H9 (cell line): ENCODE results near the gene PPP5C. TPM values are rescaled to one million over a fixed set of nuclear protein-coding genes. Genes with fewer than 3 reads are reported as not detected.
A peak's percentile ranks its signal among the peaks of the same experiment; 100 is the strongest.

ENCODE experiments used
- DNase-seq: peaks from one replicate; pipeline ENCODE4 v3.0.0-alpha.2; 2017
- H2AFZ ChIP-seq: one replicate; pipeline ENCODE4 v1.6.1; 2013; ENCODE audit warnings: mild to moderate bottlenecking, low read length, control low read depth, moderate library complexity
- H2AK5ac ChIP-seq: 2 replicates; pipeline ENCODE4 v1.6.1; 2013; ENCODE audit warnings: low read length, control low read depth, mixed read lengths; ENCODE audit not compliant: insufficient read length
- H2BK120ac ChIP-seq: one replicate; pipeline ENCODE4 v1.6.1; 2013; ENCODE audit warnings: low read depth, mild to moderate bottlenecking, low read length, control low read depth, inconsistent platforms; ENCODE audit not compliant: poor library complexity, severe bottlenecking
- H2BK12ac ChIP-seq: 2 replicates; pipeline ENCODE4 v1.6.1; 2013; ENCODE audit warnings: low read length, control low read depth, mixed read lengths, low read depth; ENCODE audit not compliant: insufficient read length
- H2BK15ac ChIP-seq: 2 replicates; pipeline ENCODE4 v1.6.1; 2013; ENCODE audit warnings: low read depth, low read length, control low read depth
- H2BK20ac ChIP-seq: one replicate; pipeline ENCODE4 v1.6.1; 2013; ENCODE audit warnings: low read depth, mild to moderate bottlenecking, low read length, control low read depth, inconsistent platforms; ENCODE audit not compliant: poor library complexity, severe bottlenecking
- H2BK5ac ChIP-seq: 2 replicates; pipeline ENCODE4 v1.6.1; 2013; ENCODE audit warnings: low read length, control low read depth, mixed read lengths; ENCODE audit not compliant: insufficient read length
- H3K14ac ChIP-seq: 2 replicates; pipeline ENCODE4 v1.6.1; 2013; ENCODE audit warnings: low read length, control low read depth; ENCODE audit not compliant: insufficient read depth
- H3K18ac ChIP-seq: 2 replicates; pipeline ENCODE4 v1.6.1; 2013; ENCODE audit warnings: low read depth, mild to moderate bottlenecking, mixed read lengths, low read length, control low read depth; ENCODE audit not compliant: insufficient read length
- H3K23ac ChIP-seq: 2 replicates; pipeline ENCODE4 v1.6.1; 2013; ENCODE audit warnings: low read length, control low read depth, mixed read lengths, low read depth; ENCODE audit not compliant: insufficient read length
- H3K23me2 ChIP-seq: 2 replicates; pipeline ENCODE4 v1.6.1; 2013; ENCODE audit warnings: low read depth, mild to moderate bottlenecking, mixed read lengths, low read length, control low read depth; ENCODE audit not compliant: insufficient read length, poor library complexity, severe bottlenecking
- H3K27ac ChIP-seq: 2 replicates; pipeline ENCODE4 v1.5.1; 2013; ENCODE audit warnings: low read length, control low read depth, mixed read lengths, low read depth; ENCODE audit not compliant: insufficient read length
- H3K27me3 ChIP-seq: 2 replicates; pipeline ENCODE4 v1.6.1; 2013; ENCODE audit warnings: low read length, control low read depth, inconsistent platforms; ENCODE audit not compliant: insufficient read depth
- H3K4ac ChIP-seq: 2 replicates; pipeline ENCODE4 v1.6.1; 2013; ENCODE audit warnings: low read depth, mild to moderate bottlenecking, control low read depth, inconsistent platforms, low read length, moderate library complexity
- H3K4me1 ChIP-seq: 2 replicates; pipeline ENCODE4 v1.6.1; 2013; ENCODE audit warnings: low read length, control low read depth, inconsistent platforms; ENCODE audit not compliant: insufficient read depth
- H3K4me2 ChIP-seq: 2 replicates; pipeline ENCODE4 v1.6.1; 2013; ENCODE audit warnings: low read length, control low read depth, mixed read lengths; ENCODE audit not compliant: insufficient read length, insufficient read depth
- H3K56ac ChIP-seq: 2 replicates; pipeline ENCODE4 v1.6.1; 2013; ENCODE audit warnings: low read depth, mild to moderate bottlenecking, mixed read lengths, low read length, control low read depth; ENCODE audit not compliant: insufficient read length
- H3K79me1 ChIP-seq: 2 replicates; pipeline ENCODE4 v1.6.1; 2013; ENCODE audit warnings: low read depth, mild to moderate bottlenecking, moderate library complexity, low read length, control low read depth, inconsistent platforms; ENCODE audit not compliant: insufficient read depth, poor library complexity, severe bottlenecking
- H3K79me2 ChIP-seq: 2 replicates; pipeline ENCODE4 v1.6.1; 2013; ENCODE audit warnings: low read length, control low read depth, inconsistent platforms; ENCODE audit not compliant: insufficient read depth
- H3K9ac ChIP-seq: 2 replicates; pipeline ENCODE4 v1.6.1; 2013; ENCODE audit warnings: low read length, control low read depth, mixed read lengths; ENCODE audit not compliant: insufficient read length; ENCODE audit errors: extremely low read depth
- H3K9me3 ChIP-seq: one replicate; pipeline ENCODE4 v1.6.1; 2013; ENCODE audit warnings: low read depth, low read length, inconsistent platforms; ENCODE audit not compliant: control insufficient read depth
- H3T11ph ChIP-seq: one replicate; pipeline ENCODE4 v1.6.1; 2013; ENCODE audit warnings: mild to moderate bottlenecking, low read length, control low read depth, inconsistent platforms
- H4K20me1 ChIP-seq: one replicate; pipeline ENCODE4 v1.6.1; 2013; ENCODE audit not compliant: control insufficient read depth, insufficient read length, insufficient read depth
- H4K5ac ChIP-seq: 2 replicates; pipeline ENCODE4 v1.6.1; 2013; ENCODE audit warnings: low read depth, mild to moderate bottlenecking, mixed read lengths, low read length, control low read depth; ENCODE audit not compliant: insufficient read length
- H4K8ac ChIP-seq: replicated peaks from 2 replicates; pipeline ENCODE4 v1.6.1; 2013; ENCODE audit warnings: low read length, control low read depth, mixed read lengths, low read depth; ENCODE audit not compliant: insufficient read length
- H4K91ac ChIP-seq: 2 replicates; pipeline ENCODE4 v1.6.1; 2013; ENCODE audit warnings: low read depth, mild to moderate bottlenecking, moderate library complexity, mixed read lengths, low read length, control low read depth; ENCODE audit not compliant: insufficient read length
- H3K27ac Mint-ChIP-seq, 3 experiments: 2 replicates in 2 of 3; 3 replicates in 1 of 3; pipeline ENCODE4 v1.8.0; 2020 to 2021; ENCODE audit warnings: mixed read lengths in 3 of 3, mild to moderate bottlenecking in 1 of 3, moderate library complexity in 1 of 3
- H3K27me3 Mint-ChIP-seq: 2 replicates; pipeline ENCODE4 v1.8.0; 2021; ENCODE audit warnings: low read depth, mild to moderate bottlenecking, moderate library complexity, mixed read lengths
- H3K36me3 Mint-ChIP-seq, 3 experiments: 2 replicates in 2 of 3; 3 replicates in 1 of 3; pipeline ENCODE4 v1.8.0; 2020 to 2021; ENCODE audit warnings: low read depth in 3 of 3, mixed read lengths in 3 of 3; ENCODE audit not compliant: insufficient read depth in 1 of 3
- H3K4me1 Mint-ChIP-seq, 2 experiments: 2 replicates each; pipeline ENCODE4 v1.8.0; 2020; ENCODE audit warnings: mixed read lengths in 2 of 2
- H3K4me3 Mint-ChIP-seq, 2 experiments: 2 replicates in 1 of 2; 3 replicates in 1 of 2; pipeline ENCODE4 v1.8.0; 2020 to 2021; ENCODE audit warnings: mild to moderate bottlenecking in 2 of 2, mixed read lengths in 2 of 2, moderate library complexity in 1 of 2
- H3K9me3 Mint-ChIP-seq, 2 experiments: 2 replicates in 1 of 2; 3 replicates in 1 of 2; pipeline ENCODE4 v1.8.0; 2020; ENCODE audit warnings: mild to moderate bottlenecking in 2 of 2, mixed read lengths in 2 of 2, moderate library complexity in 1 of 2
- CTCF ChIP-seq: fragments of 200-600 bp; sonication (generic); conservative IDR thresholded peaks from 3 replicates; pipeline ENCODE4 v1.8.0; 2021; ENCODE audit warnings: antibody characterized with exemption, mild to moderate bottlenecking
- WGBS: extraction: QIAGEN DNeasy Blood & Tissue Kit; methylation state at CpG from one replicate; pipeline ENCODE4 v1.1.7; 2013; ENCODE audit warnings: missing lambda C conversion rate, low lambda C conversion rate, mixed read lengths; ENCODE audit not compliant: insufficient read length; ENCODE audit errors: extremely low coverage; 5-methylcytosine and 5-hydroxymethylcytosine counted together
- total RNA-seq: library from RNA; stranded (reverse); gene quantifications from 2 replicates; pipeline ENCODE4 v1.2.1, GENCODE V29; 2021

The PPP5C gene
- total RNA-seq, 1 experiment from 2014 or later: 108 TPM

GRCh38 chr19:46426035-46426505, 79.2 kb downstream of the PPP5C start:
- Mint-ChIP-seq H3K36me3 (no peaks in the 10 kb centered on the region), H3K27me3 (peaks cover 38% of the 10 kb centered on the region), H3K4me1 (peaks cover 26 to 34% of the 10 kb centered on the region in 2 experiments), H3K27ac (no peak overlapping the region; a peak in 1 of 7 replicates), H3K4me3 (peak overlapping the region; percentile 71 to 82), H3K9me3 (no peaks in the 10 kb centered on the region; a peak in 1 of 5 replicates)
- no peak for TF ChIP-seq CTCF
- no peak overlapping the region for H2BK12ac ChIP-seq
- no peaks in the 10 kb centered on the region for H3K79me1 ChIP-seq
- no peak overlapping the region for H3K14ac ChIP-seq
- no peak overlapping the region for H4K8ac ChIP-seq
- peak overlapping the region; percentile 26 for H3K4me2 ChIP-seq
- no peaks in the 10 kb centered on the region; the same call in none of the 2 replicates for H3K27me3 ChIP-seq
- no peak for DNase-seq
- no peaks in the 10 kb centered on the region for H3K4me1 ChIP-seq
- no peak overlapping the region for H3K56ac ChIP-seq
- no peak overlapping the region for H2BK20ac ChIP-seq
- no peak overlapping the region for H3K27ac ChIP-seq
- H2BK120ac ChIP-seq: no peak overlapping the region
- no peak overlapping the region for H2BK15ac ChIP-seq
- no CpG with 5 or more reads among the region's 10 CpGs for WGBS
- H2AK5ac ChIP-seq: no peak overlapping the region
- H3K23ac ChIP-seq: no peak overlapping the region
- no peak overlapping the region for H2BK5ac ChIP-seq
- H4K91ac ChIP-seq: no peak overlapping the region
- H3K23me2 ChIP-seq: peaks cover 14% of the 10 kb centered on the region
- H2AFZ ChIP-seq: no peak overlapping the region
- H4K20me1 ChIP-seq: no peaks in the 10 kb centered on the region
- H3T11ph ChIP-seq: no peak overlapping the region
- H3K4ac ChIP-seq: no peak overlapping the region
- no peaks in the 10 kb centered on the region for H3K79me2 ChIP-seq
- H3K9me3 ChIP-seq: no peaks in the 10 kb centered on the region
- no peak overlapping the region for H4K5ac ChIP-seq
- no peak overlapping the region for H3K9ac ChIP-seq
- H3K18ac ChIP-seq: no peak overlapping the region
